HepG2 (cell line): Measurements from ENCODE around the gene ASXL1. TPM values are rescaled to one million over a fixed set of nuclear protein-coding genes. Genes with fewer than 3 reads are reported as not detected.

Experiments
- BORCS8-MEF2B ChIP-seq: sonication (generic); formaldehyde crosslinking; IDR thresholded peaks from 2 replicates; pipeline ENCODE4 v1.8.0; 2022; ENCODE audit warnings: mild to moderate bottlenecking, missing genetic modification reagents
- CENPT ChIP-seq: sonication (generic); formaldehyde crosslinking; IDR thresholded peaks from 2 replicates; pipeline ENCODE4 v1.8.0; 2022; ENCODE audit warnings: low read depth, mild to moderate bottlenecking, moderate library complexity, missing genetic modification reagents
- HIVEP1 ChIP-seq: sonication (generic); formaldehyde crosslinking; IDR thresholded peaks from 2 replicates; pipeline ENCODE4 v1.4.0; 2020; ENCODE audit warnings: mild to moderate bottlenecking, missing genetic modification reagents
- HNRNPL ChIP-seq: fragments of 200-400 bp; formaldehyde crosslinking; IDR thresholded peaks from 2 replicates; pipeline ENCODE4 v1.6.1; 2017; ENCODE audit warnings: mild to moderate bottlenecking, low read depth, low read length
- KLF13 ChIP-seq: sonication (generic); formaldehyde crosslinking; IDR thresholded peaks from 2 replicates; pipeline ENCODE4 v1.4.0; 2020; ENCODE audit warnings: mild to moderate bottlenecking, missing genetic modification reagents
- RBM39 ChIP-seq: fragments of 200-400 bp; formaldehyde crosslinking; IDR thresholded peaks from one replicate; pipeline ENCODE4 v1.6.1; 2018; ENCODE audit warnings: antibody characterized with exemption, mild to moderate bottlenecking, low read depth, low read length; ENCODE audit not compliant: poor library complexity, severe bottlenecking
- REPIN1 ChIP-seq: sonication (generic); formaldehyde crosslinking; IDR thresholded peaks from 2 replicates; pipeline ENCODE4 v1.8.0; 2022; ENCODE audit warnings: missing genetic modification reagents, low read depth, mild to moderate bottlenecking, borderline replicate concordance
- RFX5 ChIP-seq: IDR thresholded peaks from 2 replicates; pipeline ENCODE4 v1.6.1; 2011; ENCODE audit warnings: low read depth, low read length, improper control_type of control experiment
- RFXANK ChIP-seq: IDR thresholded peaks from 2 replicates; pipeline ENCODE4 v1.6.1; 2016
- SOX13 ChIP-seq, 3 experiments: fragments of 450-650 bp in 1 of 3; sonication (generic) in 1 of 3; formaldehyde crosslinking in 1 of 3; IDR thresholded peaks in 2 of 3; conservative IDR thresholded peaks in 1 of 3; 2 replicates each; pipeline versions ENCODE4 v1.5.0 to v1.6.1; 2016 to 2020; ENCODE audit warnings: antibody characterized with exemption in 1 of 3, mild to moderate bottlenecking in 1 of 3, missing compliant biosample characterization in 1 of 3, missing genetic modification reagents in 1 of 3, moderate library complexity in 1 of 3
- SP5 ChIP-seq: IDR thresholded peaks from 2 replicates; pipeline ENCODE4 v1.6.1; 2016; ENCODE audit warnings: low read depth, borderline replicate concordance
- ZC3H4 ChIP-seq: sonication (generic); formaldehyde crosslinking; IDR thresholded peaks from 2 replicates; pipeline ENCODE4 v1.4.0; 2020; ENCODE audit warnings: missing genetic modification reagents, borderline replicate concordance
- ZFY ChIP-seq: sonication (generic); formaldehyde crosslinking; IDR thresholded peaks from 2 replicates; pipeline ENCODE4 v1.4.0; 2020; ENCODE audit warnings: missing genetic modification reagents
- ZNF776 ChIP-seq: sonication (generic); formaldehyde crosslinking; IDR thresholded peaks from 2 replicates; pipeline ENCODE4 v1.4.0; 2020; ENCODE audit warnings: mild to moderate bottlenecking, missing genetic modification reagents
- ZNF777 ChIP-seq: sonication (generic); formaldehyde crosslinking; IDR thresholded peaks from 2 replicates; pipeline ENCODE4 v1.4.0; 2020; ENCODE audit warnings: missing genetic modification reagents
- polyA plus RNA-seq, 8 experiments: library from polyadenylated mRNA; depleted of rRNA in 3 of 8; stranded (reverse) in 7 of 8; unstranded in 1 of 8; fragments of >200 nt; fragmentation: Illumina TruSeq in 4 of 8; extraction: Trizol in 4 of 8; gene quantifications; 2 replicates each; pipeline versions ENCODE4 v1.2.1 to v1.2.3, GENCODE V29; 2011 to 2016; ENCODE audit warnings: low read depth in 4 of 8, missing spikeins in 1 of 8, mixed read lengths in 1 of 8; ENCODE audit not compliant: insufficient read depth in 1 of 8
- total RNA-seq, 5 experiments: library from RNA; depleted of rRNA; stranded (reverse); fragments of >200 nt; fragmentation: Illumina TruSeq; extraction: Trizol; gene quantifications; 2 replicates each; pipeline ENCODE4 v1.2.3, GENCODE V29; 2016; ENCODE audit warnings: low read depth in 1 of 5
- TF ChIP-seq, protein P1 (sequence below): sonication (generic); formaldehyde crosslinking; IDR thresholded peaks from 2 replicates; pipeline ENCODE4 v1.4.0; 2020; ENCODE audit warnings: missing genetic modification reagents
- TF ChIP-seq, protein P2 (sequence below): sonication (generic); formaldehyde crosslinking; IDR thresholded peaks from 2 replicates; pipeline ENCODE4 v1.5.1; 2020; ENCODE audit warnings: missing genetic modification reagents, mild to moderate bottlenecking, borderline replicate concordance
- TF ChIP-seq, protein P3 (sequence below): sonication (generic); formaldehyde crosslinking; IDR thresholded peaks from 2 replicates; pipeline ENCODE4 v1.4.0; 2020; ENCODE audit warnings: mild to moderate bottlenecking, missing genetic modification reagents
- TF ChIP-seq, protein P4 (sequence below): sonication (generic); formaldehyde crosslinking; IDR thresholded peaks from 2 replicates; pipeline ENCODE4 v1.5.0; 2020; ENCODE audit warnings: mild to moderate bottlenecking, missing genetic modification reagents

The ASXL1 gene
- total and polyA plus RNA-seq, 2 of the 13 experiments (the other 11 are each of a cell fraction or from before 2014, with no cell fraction given), result 62.1 to 74.8 TPM

DNA sequence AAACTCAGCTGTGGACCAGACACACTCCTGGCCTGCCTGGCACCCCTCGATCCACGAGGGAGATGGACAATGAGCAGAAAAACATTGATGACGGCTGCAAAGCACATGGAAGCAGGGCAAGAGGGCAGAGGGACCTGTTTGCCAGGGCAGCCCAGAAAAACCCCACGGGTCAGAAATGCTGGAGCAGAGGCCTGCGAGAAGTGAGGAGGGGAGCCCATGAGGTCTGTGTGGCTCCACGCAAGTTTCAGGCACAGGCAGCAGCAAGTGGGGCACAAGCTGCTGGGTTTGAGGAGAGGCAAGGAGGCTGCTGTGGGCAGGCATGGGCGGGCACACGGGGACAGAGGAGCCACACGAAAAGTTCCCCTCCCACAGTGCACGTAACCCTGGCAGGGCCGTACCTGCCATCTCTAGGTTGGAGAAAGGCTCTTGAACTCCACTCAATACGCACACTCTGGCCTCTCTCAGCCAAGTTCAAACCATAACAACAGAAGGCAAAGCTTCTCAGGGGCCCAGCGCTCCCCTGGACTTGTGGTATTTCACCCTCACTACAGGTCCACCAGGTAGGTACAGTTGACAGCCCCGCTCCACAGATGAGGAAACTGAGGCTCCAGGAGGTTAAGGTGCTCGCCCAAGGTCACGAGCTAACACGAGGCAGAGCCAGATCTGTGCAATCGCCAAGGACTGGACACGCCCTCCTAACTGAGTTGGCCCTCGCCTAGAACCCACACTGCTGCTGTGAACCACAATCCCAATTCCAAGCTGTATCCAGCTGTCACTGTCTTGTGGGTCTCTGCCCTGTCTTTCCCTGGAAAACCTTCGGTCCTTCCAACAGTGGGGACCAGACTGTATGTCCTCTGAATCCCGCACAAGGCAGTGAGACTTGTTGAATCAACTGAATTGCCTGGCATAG lies 118.8 kb downstream of the ASXL1 start (continued):
- TF ChIP-seq, protein P1, sequence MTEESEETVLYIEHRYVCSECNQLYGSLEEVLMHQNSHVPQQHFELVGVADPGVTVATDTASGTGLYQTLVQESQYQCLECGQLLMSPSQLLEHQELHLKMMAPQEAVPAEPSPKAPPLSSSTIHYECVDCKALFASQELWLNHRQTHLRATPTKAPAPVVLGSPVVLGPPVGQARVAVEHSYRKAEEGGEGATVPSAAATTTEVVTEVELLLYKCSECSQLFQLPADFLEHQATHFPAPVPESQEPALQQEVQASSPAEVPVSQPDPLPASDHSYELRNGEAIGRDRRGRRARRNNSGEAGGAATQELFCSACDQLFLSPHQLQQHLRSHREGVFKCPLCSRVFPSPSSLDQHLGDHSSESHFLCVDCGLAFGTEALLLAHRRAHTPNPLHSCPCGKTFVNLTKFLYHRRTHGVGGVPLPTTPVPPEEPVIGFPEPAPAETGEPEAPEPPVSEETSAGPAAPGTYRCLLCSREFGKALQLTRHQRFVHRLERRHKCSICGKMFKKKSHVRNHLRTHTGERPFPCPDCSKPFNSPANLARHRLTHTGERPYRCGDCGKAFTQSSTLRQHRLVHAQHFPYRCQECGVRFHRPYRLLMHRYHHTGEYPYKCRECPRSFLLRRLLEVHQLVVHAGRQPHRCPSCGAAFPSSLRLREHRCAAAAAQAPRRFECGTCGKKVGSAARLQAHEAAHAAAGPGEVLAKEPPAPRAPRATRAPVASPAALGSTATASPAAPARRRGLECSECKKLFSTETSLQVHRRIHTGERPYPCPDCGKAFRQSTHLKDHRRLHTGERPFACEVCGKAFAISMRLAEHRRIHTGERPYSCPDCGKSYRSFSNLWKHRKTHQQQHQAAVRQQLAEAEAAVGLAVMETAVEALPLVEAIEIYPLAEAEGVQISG (CRISPR knock-in tag), result peak; percentile 51
- TF ChIP-seq REPIN1 (CRISPR knock-in tag) (no peak), SOX13 (IDR thresholded peaks at IDR 0.05) (no peak), SOX13 (CRISPR knock-in tag; conservative IDR thresholded peaks at IDR 0.05 in 1 of 2, IDR thresholded peaks at IDR 0.05 in 1 of 2) (0 out of 4 replicates have a peak, but pooled peaks of 1 of the 2 experiments have one; percentile 5), RBM39 (peak; percentile 27), RFX5 (no peak), RFXANK (no peak), HIVEP1 (no peak), ZNF776 (no peak), CENPT (CRISPR knock-in tag) (0 out of 2 replicates have a peak, but pooled peaks have one; percentile 15), KLF13 (CRISPR knock-in tag) (no peak), ZFY (CRISPR knock-in tag) (0 out of 2 replicates have a peak, but pooled peaks have one; percentile 39), ZNF777 (no peak), BORCS8-MEF2B (peak; percentile 34; the same call in 1 of the 2 replicates), ZC3H4 (CRISPR knock-in tag) (no peak), SP5 (CRISPR knock-in tag) (0 out of 2 replicates have a peak, but pooled peaks have one; percentile 6), HNRNPL (peak; percentile 66)
- TF ChIP-seq, protein P2, sequence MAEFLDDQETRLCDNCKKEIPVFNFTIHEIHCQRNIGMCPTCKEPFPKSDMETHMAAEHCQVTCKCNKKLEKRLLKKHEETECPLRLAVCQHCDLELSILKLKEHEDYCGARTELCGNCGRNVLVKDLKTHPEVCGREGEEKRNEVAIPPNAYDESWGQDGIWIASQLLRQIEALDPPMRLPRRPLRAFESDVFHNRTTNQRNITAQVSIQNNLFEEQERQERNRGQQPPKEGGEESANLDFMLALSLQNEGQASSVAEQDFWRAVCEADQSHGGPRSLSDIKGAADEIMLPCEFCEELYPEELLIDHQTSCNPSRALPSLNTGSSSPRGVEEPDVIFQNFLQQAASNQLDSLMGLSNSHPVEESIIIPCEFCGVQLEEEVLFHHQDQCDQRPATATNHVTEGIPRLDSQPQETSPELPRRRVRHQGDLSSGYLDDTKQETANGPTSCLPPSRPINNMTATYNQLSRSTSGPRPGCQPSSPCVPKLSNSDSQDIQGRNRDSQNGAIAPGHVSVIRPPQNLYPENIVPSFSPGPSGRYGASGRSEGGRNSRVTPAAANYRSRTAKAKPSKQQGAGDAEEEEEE (CRISPR knock-in tag), result no peak
- TF ChIP-seq, protein P3, sequence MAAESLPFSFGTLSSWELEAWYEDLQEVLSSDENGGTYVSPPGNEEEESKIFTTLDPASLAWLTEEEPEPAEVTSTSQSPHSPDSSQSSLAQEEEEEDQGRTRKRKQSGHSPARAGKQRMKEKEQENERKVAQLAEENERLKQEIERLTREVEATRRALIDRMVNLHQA (CRISPR knock-in tag), result no peak
- TF ChIP-seq, protein P4, sequence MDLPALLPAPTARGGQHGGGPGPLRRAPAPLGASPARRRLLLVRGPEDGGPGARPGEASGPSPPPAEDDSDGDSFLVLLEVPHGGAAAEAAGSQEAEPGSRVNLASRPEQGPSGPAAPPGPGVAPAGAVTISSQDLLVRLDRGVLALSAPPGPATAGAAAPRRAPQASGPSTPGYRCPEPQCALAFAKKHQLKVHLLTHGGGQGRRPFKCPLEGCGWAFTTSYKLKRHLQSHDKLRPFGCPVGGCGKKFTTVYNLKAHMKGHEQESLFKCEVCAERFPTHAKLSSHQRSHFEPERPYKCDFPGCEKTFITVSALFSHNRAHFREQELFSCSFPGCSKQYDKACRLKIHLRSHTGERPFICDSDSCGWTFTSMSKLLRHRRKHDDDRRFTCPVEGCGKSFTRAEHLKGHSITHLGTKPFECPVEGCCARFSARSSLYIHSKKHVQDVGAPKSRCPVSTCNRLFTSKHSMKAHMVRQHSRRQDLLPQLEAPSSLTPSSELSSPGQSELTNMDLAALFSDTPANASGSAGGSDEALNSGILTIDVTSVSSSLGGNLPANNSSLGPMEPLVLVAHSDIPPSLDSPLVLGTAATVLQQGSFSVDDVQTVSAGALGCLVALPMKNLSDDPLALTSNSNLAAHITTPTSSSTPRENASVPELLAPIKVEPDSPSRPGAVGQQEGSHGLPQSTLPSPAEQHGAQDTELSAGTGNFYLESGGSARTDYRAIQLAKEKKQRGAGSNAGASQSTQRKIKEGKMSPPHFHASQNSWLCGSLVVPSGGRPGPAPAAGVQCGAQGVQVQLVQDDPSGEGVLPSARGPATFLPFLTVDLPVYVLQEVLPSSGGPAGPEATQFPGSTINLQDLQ (CRISPR knock-in tag), result 0 out of 2 replicates have a peak, but pooled peaks have one; percentile 15
